H1 (cell line): ENCODE data around the gene PGAM1. TPM values are rescaled to one million over a fixed set of nuclear protein-coding genes. Genes with fewer than 3 reads are reported as not detected.

Source experiments
- BRCA1 ChIP-seq: IDR thresholded peaks from 2 replicates; pipeline ENCODE4 v1.6.1; 2012; ENCODE audit warnings: low read depth, low read length, improper control_type of control experiment
- CBX5 ChIP-seq: fragments of 300-800, 300-1000 bp; sonication (generic); IDR thresholded peaks from 2 replicates; pipeline ENCODE4 v1.7.1; 2016; ENCODE audit warnings: antibody characterized with exemption, low read length, low read depth
- KDM4A ChIP-seq: IDR thresholded peaks from one replicate; pipeline ENCODE4 v1.7.1; 2012; ENCODE audit warnings: low read depth, mild to moderate bottlenecking, moderate library complexity, low read length, inconsistent platforms; ENCODE audit not compliant: severe bottlenecking
- MAX ChIP-seq: IDR thresholded peaks from 2 replicates; pipeline ENCODE4 v1.6.1; 2012; ENCODE audit warnings: inconsistent platforms
- POLR2AphosphoS5 ChIP-seq: IDR thresholded peaks from 2 replicates; pipeline ENCODE4 v1.6.1; 2011; ENCODE audit warnings: low read depth, low read length
- RNF2 ChIP-seq: fragments of 200-900, 300-1000 bp; sonication (generic); IDR thresholded peaks from 2 replicates; pipeline ENCODE4 v1.7.1; 2016; ENCODE audit warnings: borderline replicate concordance, low read depth, mild to moderate bottlenecking, antibody characterized with exemption, low read length; ENCODE audit not compliant: poor library complexity, severe bottlenecking; ENCODE audit errors: missing control alignments
- SP4 ChIP-seq: IDR thresholded peaks from 2 replicates; pipeline ENCODE4 v1.6.1; 2012; ENCODE audit warnings: low read length, inconsistent platforms
- ZNF274 ChIP-seq: IDR thresholded peaks from 2 replicates; pipeline ENCODE4 v1.7.0; 2012; ENCODE audit warnings: low read length, borderline replicate concordance; ENCODE audit errors: extremely low read depth
- polyA plus RNA-seq, 7 experiments: library from polyadenylated mRNA; depleted of rRNA in 3 of 7; stranded (reverse) in 5 of 7; unstranded in 2 of 7; fragments of >200 nt in 5 of 7; fragments of 200-250 nt in 2 of 7; gene quantifications; 1 replicate in 5 of 7; 2 replicates in 1 of 7; 4 replicates in 1 of 7; pipeline versions ENCODE4 v1.2.1 to v1.2.3, GENCODE V29; 2011 to 2013; ENCODE audit warnings: missing spikeins in 2 of 7, mixed read lengths in 2 of 7
- total RNA-seq: library from RNA; stranded (reverse); fragmentation: NEBNext Ultra II Directional; extraction: Animal tissue kit (Norgen Biotek cat#: 25700); gene quantifications from 2 replicates; pipeline ENCODE4 v1.2.1, GENCODE V29; 2021

The PGAM1 gene
- total and polyA plus RNA-seq, 2 of the 8 experiments (the other 6 are each of a cell fraction or from before 2014, with no cell fraction given): 791 to 799 TPM

GRCh38 chr10:97425964-97426775 lies at the start of gene PGAM1 (continued):
- TF ChIP-seq RNF2: no peak
- TF ChIP-seq SP4: peak; percentile 33; the same call in 1 of the 2 replicates
- TF ChIP-seq MAX: peak; percentile 69
- peak; percentile 51; the same call in 1 of the 2 replicates for TF ChIP-seq POLR2AphosphoS5
- no peak for TF ChIP-seq BRCA1
- no peak for TF ChIP-seq CBX5
- TF ChIP-seq ZNF274: no peak
- TF ChIP-seq KDM4A: peak; percentile 30
